ENCODE measurements around the gene JAZF1.

Gene JAZF1

DNA sequence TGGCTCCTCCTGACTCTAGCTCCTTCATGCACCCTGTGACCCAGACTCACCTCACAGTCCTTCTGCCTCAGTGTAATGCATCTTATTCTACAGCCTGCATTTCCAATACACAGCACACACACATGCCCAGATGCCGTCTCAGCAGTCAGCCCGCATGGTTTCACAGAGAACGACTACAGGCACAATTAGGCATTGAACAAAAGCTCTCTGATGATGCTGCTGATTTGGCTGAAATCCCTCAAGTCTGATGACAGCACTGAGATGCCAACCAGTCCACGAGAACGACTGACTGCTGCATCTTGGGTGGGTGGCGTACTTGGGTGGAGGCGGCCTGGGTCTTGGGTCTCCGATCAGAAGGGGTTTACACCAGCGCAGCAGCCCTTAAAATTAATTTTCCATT is 240.3 kb downstream of the JAZF1 start:
- Histone ChIP-seq H3K9ac (ENCODE audit: low read depth, low read length) (no peak overlapping the region), H3K36me3 (ENCODE audit: insufficient read depth, low read length) (no peaks in the 10 kb centered on the region), H3K27me3 (ENCODE audit: control insufficient read depth, insufficient read depth, low read length) (no peaks in the 10 kb centered on the region), H3K4me1 (ENCODE audit: control insufficient read depth, insufficient read depth, low read length) (peaks cover 12% of the 10 kb centered on the region), H3K9me3 (replicated peaks; ENCODE audit: low read length) (no peaks in the 10 kb centered on the region), H3K4me2 (ENCODE audit: low read length) (no peak overlapping the region), H3K4me3 (ENCODE audit: low read length) (no peak overlapping the region)

DNA sequence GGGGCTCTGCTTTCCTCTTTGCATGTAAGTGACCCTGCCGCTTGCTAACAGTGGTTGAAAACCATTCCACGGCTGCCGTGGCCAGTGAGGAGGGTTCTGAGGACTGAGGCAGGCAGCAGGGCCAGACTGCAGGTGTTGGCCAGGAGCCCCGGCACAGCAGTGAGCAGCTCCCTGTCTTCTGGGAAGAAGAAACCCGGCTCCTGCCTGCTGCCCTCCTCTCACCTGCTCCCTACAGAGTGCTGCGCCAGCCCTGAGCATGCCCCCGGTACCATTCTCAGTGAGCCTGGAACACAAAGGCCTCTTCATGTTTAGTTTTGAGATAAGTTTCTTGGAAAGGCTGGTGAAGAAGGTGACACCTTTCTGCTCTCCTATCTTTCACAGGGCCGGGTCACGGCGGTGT is 240.7 kb downstream of the JAZF1 start:
- H3K27me3 ChIP-seq (ENCODE audit: control insufficient read depth, insufficient read depth, low read length), result no peaks in the 10 kb centered on the region
- H3K4me1 ChIP-seq (ENCODE audit: control insufficient read depth, insufficient read depth, low read length), result peaks cover 7% of the 10 kb centered on the region
- H3K36me3 ChIP-seq (ENCODE audit: insufficient read depth, low read length), result no peaks in the 10 kb centered on the region
- H3K4me3 ChIP-seq (ENCODE audit: low read length), result no peak overlapping the region
- no peak overlapping the region for H3K9ac ChIP-seq (ENCODE audit: low read depth, low read length)
- H3K4me2 ChIP-seq (ENCODE audit: low read length), result no peak overlapping the region
- no peaks in the 10 kb centered on the region for H3K9me3 ChIP-seq (replicated peaks; ENCODE audit: low read length)

GRCh38 chr7:27936768-27937102 is 243.9 kb downstream of the JAZF1 start:
- Histone ChIP-seq H3K9me3 (replicated peaks; ENCODE audit: low read length) (no peaks in the 10 kb centered on the region), H3K4me1 (ENCODE audit: control insufficient read depth, insufficient read depth, low read length) (no peaks in the 10 kb centered on the region), H3K36me3 (ENCODE audit: insufficient read depth, low read length) (no peaks in the 10 kb centered on the region), H3K4me3 (ENCODE audit: low read length) (no peak overlapping the region), H3K27me3 (ENCODE audit: control insufficient read depth, insufficient read depth, low read length) (no peaks in the 10 kb centered on the region), H3K9ac (ENCODE audit: low read depth, low read length) (no peak overlapping the region), H3K4me2 (ENCODE audit: low read length) (no peak overlapping the region)

- H3K36me3 ChIP-seq (ENCODE audit: insufficient read depth, low read length), result no peaks in the 10 kb centered on the region
- no peak overlapping the region for H3K9ac ChIP-seq (ENCODE audit: low read depth, low read length)
- no peaks in the 10 kb centered on the region for H3K27me3 ChIP-seq (ENCODE audit: control insufficient read depth, insufficient read depth, low read length)
- H3K4me2 ChIP-seq (ENCODE audit: low read length), result no peak overlapping the region
- H3K4me1 ChIP-seq (ENCODE audit: control insufficient read depth, insufficient read depth, low read length), result no peaks in the 10 kb centered on the region
- no peak overlapping the region for H3K4me3 ChIP-seq (ENCODE audit: low read length)
- no peaks in the 10 kb centered on the region for H3K9me3 ChIP-seq (replicated peaks; ENCODE audit: low read length)
Observed at GRCh38 chr7:27936047-27936767, 244.4 kb downstream of the JAZF1 start.

- Histone ChIP-seq H3K9ac (ENCODE audit: low read depth, low read length) (no peak overlapping the region), H3K27me3 (ENCODE audit: control insufficient read depth, insufficient read depth, low read length) (no peaks in the 10 kb centered on the region), H3K9me3 (replicated peaks; ENCODE audit: low read length) (no peaks in the 10 kb centered on the region), H3K4me2 (ENCODE audit: low read length) (no peak overlapping the region), H3K4me3 (ENCODE audit: low read length) (no peak overlapping the region), H3K4me1 (ENCODE audit: control insufficient read depth, insufficient read depth, low read length) (no peaks in the 10 kb centered on the region), H3K36me3 (ENCODE audit: insufficient read depth, low read length) (no peaks in the 10 kb centered on the region)
Observed at GRCh38 chr7:27933671-27934565, 246.7 kb downstream of the JAZF1 start.

DNA sequence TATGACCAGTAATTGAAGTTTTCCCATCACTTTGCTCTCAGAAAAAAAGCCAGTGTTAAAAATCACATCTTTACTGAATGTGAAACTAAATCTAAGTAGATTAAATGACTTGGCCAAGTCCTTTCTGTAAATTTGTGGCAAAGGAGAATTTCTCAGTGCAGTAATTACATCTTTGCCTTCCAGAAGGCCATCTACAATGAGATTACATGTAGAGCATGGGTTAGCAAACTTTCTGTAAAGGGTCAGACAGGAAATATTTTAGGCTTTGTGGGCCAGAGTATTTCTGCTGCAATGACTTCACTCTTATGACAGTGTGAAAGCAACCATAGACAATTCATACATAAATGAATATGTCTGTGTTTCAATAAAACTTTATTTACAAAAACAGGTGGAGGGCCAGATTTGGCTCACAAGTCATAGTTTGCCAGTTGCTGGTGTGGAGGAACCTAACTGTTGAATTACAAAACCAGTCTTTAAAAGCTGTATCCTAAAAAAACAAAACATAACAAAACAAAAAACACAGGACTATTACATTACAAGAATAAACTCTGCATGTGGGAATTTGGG is 249.6 kb downstream of the JAZF1 start:
- Histone ChIP-seq H3K4me2 (ENCODE audit: low read length) (no peak overlapping the region), H3K36me3 (ENCODE audit: insufficient read depth, low read length) (no peaks in the 10 kb centered on the region), H3K9me3 (replicated peaks; ENCODE audit: low read length) (no peaks in the 10 kb centered on the region), H3K4me3 (ENCODE audit: low read length) (no peak overlapping the region), H3K4me1 (ENCODE audit: control insufficient read depth, insufficient read depth, low read length) (no peaks in the 10 kb centered on the region), H3K9ac (ENCODE audit: low read depth, low read length) (no peak overlapping the region), H3K27me3 (ENCODE audit: control insufficient read depth, insufficient read depth, low read length) (no peaks in the 10 kb centered on the region)

DNA sequence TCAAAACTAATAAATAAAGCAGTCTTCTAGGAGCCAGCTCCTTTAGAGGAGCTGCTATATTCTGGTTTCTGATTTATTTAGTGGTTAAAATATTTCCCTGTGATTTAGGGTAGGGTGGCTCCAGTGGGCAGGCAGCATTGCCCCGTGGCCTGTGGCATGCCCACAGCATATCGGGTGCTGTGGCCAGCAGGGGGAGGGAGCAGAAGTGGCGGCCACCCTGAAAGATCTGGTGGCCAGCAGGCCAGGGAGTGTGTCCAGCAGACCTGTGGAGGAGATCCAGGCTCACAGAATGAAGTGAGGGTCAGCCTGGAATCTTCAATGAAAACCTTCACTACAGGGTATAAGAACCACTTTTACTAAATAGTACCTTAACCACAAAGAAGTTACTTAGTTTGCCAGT is 251.5 kb downstream of the JAZF1 start:
- Histone ChIP-seq H3K9me3 (replicated peaks; ENCODE audit: low read length) (no peaks in the 10 kb centered on the region), H3K27me3 (ENCODE audit: control insufficient read depth, insufficient read depth, low read length) (no peaks in the 10 kb centered on the region), H3K4me1 (ENCODE audit: control insufficient read depth, insufficient read depth, low read length) (peaks cover 9% of the 10 kb centered on the region)

GRCh38 chr7:27928001-27928400 is 252.6 kb downstream of the JAZF1 start:
- no peaks in the 10 kb centered on the region for H3K9me3 ChIP-seq (replicated peaks; ENCODE audit: low read length)
- H3K4me1 ChIP-seq (ENCODE audit: control insufficient read depth, insufficient read depth, low read length), result peaks cover 19% of the 10 kb centered on the region
- H3K4me2 ChIP-seq (ENCODE audit: low read length), result no peak overlapping the region
- no peaks in the 10 kb centered on the region for H3K27me3 ChIP-seq (ENCODE audit: control insufficient read depth, insufficient read depth, low read length)
- no peak overlapping the region for H3K4me3 ChIP-seq (ENCODE audit: low read length)
- H3K9ac ChIP-seq (ENCODE audit: low read depth, low read length), result no peak overlapping the region
- H3K36me3 ChIP-seq (ENCODE audit: insufficient read depth, low read length), result no peaks in the 10 kb centered on the region

More for the DNA sequence above, 251.5 kb downstream of the JAZF1 start:
- no peaks in the 10 kb centered on the region for H3K36me3 ChIP-seq (ENCODE audit: insufficient read depth, low read length)
- H3K4me2 ChIP-seq (ENCODE audit: low read length), result no peak overlapping the region
- H3K4me3 ChIP-seq (ENCODE audit: low read length), result no peak overlapping the region
- no peak overlapping the region for H3K9ac ChIP-seq (ENCODE audit: low read depth, low read length)

- Histone ChIP-seq H3K36me3 (ENCODE audit: insufficient read depth, low read length) (no peaks in the 10 kb centered on the region), H3K4me3 (ENCODE audit: low read length) (no peak overlapping the region), H3K9me3 (replicated peaks; ENCODE audit: low read length) (no peaks in the 10 kb centered on the region), H3K4me1 (ENCODE audit: control insufficient read depth, insufficient read depth, low read length) (peaks cover 23% of the 10 kb centered on the region), H3K27me3 (ENCODE audit: control insufficient read depth, insufficient read depth, low read length) (no peaks in the 10 kb centered on the region), H3K9ac (ENCODE audit: low read depth, low read length) (no peak overlapping the region), H3K4me2 (ENCODE audit: low read length) (no peak overlapping the region)
Observed at GRCh38 chr7:27925573-27926201, 254.9 kb downstream of the JAZF1 start.

DNA sequence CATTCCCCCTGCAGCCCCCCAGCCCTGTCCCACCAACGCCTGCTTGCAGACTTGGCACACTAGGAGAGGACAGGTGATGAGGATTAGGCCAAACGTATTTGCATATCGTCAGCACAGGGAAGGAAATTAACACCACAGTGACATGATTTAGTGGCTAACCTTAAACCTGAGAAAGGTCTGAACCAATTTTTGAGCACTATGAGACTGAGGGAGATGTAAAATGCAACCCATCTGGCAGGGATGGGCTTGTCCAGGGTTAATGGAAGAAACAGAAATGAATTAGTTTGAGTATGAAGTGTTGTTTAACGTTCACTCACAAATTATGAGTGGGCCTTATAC is 257.0 kb downstream of the JAZF1 start:
- Histone ChIP-seq H3K4me1 (ENCODE audit: control insufficient read depth, insufficient read depth, low read length) (peaks cover 27% of the 10 kb centered on the region), H3K27me3 (ENCODE audit: control insufficient read depth, insufficient read depth, low read length) (no peaks in the 10 kb centered on the region)

GRCh38 chr7:27922907-27923641 is 257.5 kb downstream of the JAZF1 start:
- H3K9ac ChIP-seq (ENCODE audit: low read depth, low read length), result no peak overlapping the region
- H3K4me1 ChIP-seq (ENCODE audit: control insufficient read depth, insufficient read depth, low read length), result peaks cover 27% of the 10 kb centered on the region
- no peak overlapping the region for H3K4me2 ChIP-seq (ENCODE audit: low read length)
- H3K36me3 ChIP-seq (ENCODE audit: insufficient read depth, low read length), result no peaks in the 10 kb centered on the region
- H3K9me3 ChIP-seq (replicated peaks; ENCODE audit: low read length), result no peaks in the 10 kb centered on the region
- no peaks in the 10 kb centered on the region for H3K27me3 ChIP-seq (ENCODE audit: control insufficient read depth, insufficient read depth, low read length)
- no peak overlapping the region for H3K4me3 ChIP-seq (ENCODE audit: low read length)

More for the DNA sequence above, 257.0 kb downstream of the JAZF1 start:
- no peaks in the 10 kb centered on the region for H3K36me3 ChIP-seq (ENCODE audit: insufficient read depth, low read length)
- no peaks in the 10 kb centered on the region for H3K9me3 ChIP-seq (replicated peaks; ENCODE audit: low read length)
- H3K4me2 ChIP-seq (ENCODE audit: low read length), result no peak overlapping the region
- H3K9ac ChIP-seq (ENCODE audit: low read depth, low read length), result no peak overlapping the region
- H3K4me3 ChIP-seq (ENCODE audit: low read length), result no peak overlapping the region

Data from skeletal muscle satellite cell (primary cell).